Panc1 (cell line): ENCODE measurements around the gene GRIN2D.

ENCODE experiments used
- CTCF ChIP-seq: fragments of 450-650 bp; IDR thresholded peaks from 2 replicates; pipeline ENCODE4 v1.5.1; 2017; ENCODE audit warnings: mild to moderate bottlenecking
- POLR2AphosphoS5 ChIP-seq: IDR thresholded peaks from 2 replicates; pipeline ENCODE4 v1.6.1; 2012; ENCODE audit warnings: mild to moderate bottlenecking, low read depth, low read length, moderate library complexity

DNA sequence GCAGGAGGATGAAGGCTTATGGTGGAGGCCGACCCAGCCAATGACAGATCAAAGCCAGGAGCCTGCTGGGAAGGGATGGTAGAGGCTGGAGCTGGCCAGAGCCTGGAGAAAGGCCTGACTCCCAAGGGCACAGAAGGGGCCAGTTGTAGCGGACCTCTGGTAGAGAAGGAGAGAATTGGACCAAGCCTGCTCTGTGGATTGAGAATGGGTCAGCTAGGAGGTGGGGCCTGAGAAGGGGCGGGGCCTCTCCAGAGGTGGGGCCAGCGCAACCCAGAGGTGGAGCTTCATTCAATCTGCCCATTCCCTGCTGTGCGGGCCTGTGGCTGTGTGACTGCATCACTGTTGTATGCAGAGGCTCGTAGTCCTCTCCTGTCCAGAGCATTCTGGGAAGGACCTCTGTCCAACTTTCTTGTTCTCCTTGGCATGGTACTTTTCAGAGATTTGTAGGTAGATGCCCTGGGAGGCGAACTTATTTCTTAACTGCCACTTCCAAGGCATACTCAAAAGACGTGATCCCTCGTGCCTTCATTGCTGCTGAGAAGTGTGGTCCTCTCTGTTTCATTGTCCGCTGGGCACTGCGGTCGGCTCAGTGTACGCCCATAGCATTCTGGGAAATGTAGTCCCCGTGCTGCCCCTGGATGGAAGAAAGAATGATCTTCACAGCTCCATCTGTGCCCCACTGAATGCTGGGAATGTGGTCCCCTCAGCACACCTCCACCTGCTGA is 6.7 kb downstream of the GRIN2D start:
- TF ChIP-seq CTCF (no peak), POLR2AphosphoS5 (no peak)
